ENCODE measurements around the gene ZCCHC14.
"Not testable (repeated sequence)": the region's sequence is repeated elsewhere in the genome, so short reads cannot be mapped to it uniquely, and the experiment has no call there.

ZCCHC14 gene

DNA sequence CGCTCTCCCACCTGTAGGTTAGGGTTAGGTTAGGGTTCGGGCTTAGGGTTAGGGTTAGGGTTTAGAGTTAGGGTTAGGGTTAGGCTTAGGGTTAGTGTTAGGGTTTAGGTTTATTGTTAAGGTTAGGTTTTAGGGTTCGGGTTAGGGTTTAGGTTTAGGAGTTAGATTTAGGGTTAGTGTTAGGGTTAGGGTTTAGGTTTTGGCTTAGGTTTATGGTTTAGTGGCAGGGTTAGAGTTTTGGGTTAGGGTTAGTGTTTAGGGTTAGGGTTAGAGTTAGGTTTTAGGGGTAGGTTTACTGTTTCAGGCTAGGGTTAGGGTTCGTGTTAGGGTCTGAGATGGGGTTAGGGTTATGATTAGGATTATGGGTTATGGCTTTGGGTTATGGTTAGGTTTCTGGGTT lies 31.6 kb upstream of the ZCCHC14 start:
- no peak for DNase-seq (ENCODE audit: low read depth)

DNA sequence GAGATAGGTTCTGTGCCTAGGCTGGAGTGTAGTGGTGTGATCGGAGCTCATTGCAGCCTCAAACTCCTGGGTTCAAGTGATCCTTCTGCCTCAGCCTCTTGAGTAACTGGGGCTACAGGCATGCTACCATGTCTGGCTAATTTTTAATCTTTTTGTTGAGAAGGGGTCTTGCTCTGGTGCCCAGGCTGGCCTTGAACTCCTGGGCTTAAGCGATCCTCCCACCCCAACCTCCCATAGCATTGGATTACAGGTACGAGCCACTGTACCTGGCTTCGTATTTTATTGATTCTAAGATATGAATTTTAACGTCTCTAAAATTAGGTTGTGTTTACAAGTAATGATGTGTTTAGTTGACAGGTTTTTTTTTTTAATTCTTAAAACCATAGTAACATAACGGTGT lies 30.8 kb upstream of the ZCCHC14 start:
- not testable (repeated sequence) for DNase-seq (ENCODE audit: low read depth)

DNA sequence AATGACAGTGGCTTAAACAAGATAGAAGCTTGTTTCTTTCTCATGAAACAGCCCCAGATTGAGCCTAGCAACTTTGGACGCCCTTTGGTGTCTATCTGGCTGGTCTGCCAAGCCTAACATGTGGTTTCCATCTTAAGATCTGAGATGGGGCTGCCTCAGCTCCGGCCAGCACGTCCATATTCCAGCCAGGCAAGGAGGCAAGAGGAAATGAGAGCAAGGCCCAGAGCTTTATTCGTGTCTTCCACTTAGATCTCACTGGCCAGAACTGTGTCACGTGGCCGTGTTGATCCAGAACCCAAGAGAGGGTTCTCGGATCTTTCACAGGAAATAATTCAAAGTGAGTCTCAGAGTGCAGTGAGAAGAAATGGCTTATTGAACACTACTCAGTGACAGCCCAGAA lies 28.9 kb upstream of the ZCCHC14 start:
- DNase-seq (ENCODE audit: low read depth), result not testable (repeated sequence)

DNA sequence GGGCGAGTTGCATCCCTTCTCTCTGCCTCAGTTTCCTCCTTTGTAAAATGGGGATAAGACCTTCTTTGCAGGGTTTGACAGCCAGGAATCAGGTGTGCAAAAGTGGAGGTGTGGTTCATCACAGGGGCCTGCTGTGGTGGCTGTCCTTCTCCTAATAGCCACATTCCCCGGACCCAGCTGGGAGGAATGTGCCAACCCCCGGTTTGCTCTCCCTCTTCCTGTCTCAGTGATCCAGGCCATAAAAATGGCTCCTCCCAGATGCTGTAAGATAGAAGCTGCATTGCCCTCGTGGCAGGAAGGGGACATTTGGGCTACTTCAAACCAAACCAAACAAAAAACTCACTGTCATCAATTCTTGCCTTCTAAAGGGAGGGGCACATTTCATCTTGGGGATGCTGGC lies 26.3 kb upstream of the ZCCHC14 start:
- DNase-seq (ENCODE audit: low read depth), result peak; percentile 72

DNA sequence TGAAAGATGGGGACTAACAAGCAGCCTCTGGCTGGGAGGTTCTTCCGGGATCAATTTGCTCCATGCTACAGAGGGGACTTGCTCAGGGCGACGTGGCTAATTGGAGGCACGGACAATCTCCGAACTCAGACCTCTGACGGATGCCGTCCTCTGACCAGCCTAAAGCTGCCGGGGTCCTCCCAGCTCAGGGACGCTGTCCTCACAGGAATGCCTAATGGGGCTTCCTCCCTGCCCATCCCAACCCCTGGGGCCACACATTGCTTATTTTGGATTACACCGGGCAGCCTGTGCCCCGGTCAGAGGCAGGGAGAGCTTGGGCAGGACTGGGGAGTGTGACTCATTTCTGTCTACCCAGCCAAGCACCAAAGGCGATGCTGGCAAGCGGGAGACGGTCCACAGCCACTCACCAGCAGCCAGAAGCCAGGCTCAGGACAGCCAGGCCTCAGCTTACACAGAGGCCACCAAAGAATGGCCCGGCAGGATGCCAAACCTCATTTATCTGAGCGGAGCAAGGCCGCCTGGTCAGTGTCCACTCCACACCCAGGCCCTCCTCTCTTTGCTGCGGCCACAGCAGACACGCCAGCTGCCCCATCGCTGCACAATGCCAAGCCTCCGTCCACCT lies 25.7 kb upstream of the ZCCHC14 start:
- DNase-seq (ENCODE audit: low read depth), result peak; percentile 66

DNA sequence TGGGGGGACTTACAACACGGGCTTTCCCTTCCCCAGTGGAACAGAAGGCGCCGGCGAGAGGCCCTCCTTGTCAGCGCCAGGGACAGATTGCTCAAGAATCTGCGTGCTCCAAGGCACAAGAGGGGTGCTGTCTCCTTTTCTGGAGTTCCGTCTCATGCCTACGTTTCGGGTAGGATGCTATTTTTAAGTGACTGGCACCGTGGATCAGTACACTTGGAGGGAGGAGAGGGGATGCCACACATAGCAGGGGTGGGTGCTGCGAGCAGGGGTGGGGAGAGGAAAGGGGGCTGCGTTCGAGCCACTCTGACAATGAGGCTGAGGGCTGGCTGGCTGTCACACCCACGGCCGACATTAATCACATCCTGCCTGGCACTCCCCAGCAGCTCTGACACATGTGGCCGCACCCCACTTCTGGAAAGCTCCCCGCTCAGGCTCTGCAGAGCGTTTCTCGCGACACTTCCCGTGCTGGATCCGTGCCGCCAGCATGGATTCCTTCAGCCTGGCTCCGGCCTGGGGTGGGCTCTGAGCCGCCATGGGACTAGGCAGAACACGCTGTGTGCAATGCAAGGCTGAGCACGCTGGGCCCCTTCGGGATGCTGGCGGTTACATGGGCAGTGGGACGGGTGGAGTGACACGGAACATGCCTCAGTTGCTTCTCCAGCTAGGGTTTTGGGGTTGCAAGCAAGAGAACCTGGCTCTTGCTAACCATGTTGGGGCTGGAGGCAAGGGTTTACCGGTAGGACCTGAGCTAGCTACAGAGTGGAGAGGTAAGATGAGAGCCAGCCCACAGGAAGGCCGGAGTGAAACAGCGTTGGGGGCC lies 25.0 kb upstream of the ZCCHC14 start:
- peak; percentile 11 for DNase-seq (ENCODE audit: low read depth)

DNA sequence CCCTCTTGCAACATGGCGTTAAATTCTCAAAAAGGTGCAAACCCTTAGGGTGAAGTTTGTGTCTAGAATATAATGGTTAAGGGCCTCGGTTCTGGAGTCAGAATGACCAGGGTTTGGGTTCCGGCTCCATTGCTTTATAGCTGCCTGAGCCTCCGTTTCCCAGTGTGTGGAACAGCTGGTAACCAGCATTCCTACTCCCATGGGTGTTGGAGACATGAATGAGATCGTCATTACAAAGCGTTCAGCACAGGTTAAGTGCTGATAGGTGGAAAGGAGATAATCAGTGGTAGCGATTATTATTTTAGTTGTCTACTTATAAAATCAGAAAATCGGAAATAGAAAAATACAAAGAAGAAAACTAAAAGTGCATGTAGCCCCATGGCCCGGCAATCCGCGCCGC lies 23.5 kb upstream of the ZCCHC14 start:
- DNase-seq (ENCODE audit: low read depth), result no peak

DNA sequence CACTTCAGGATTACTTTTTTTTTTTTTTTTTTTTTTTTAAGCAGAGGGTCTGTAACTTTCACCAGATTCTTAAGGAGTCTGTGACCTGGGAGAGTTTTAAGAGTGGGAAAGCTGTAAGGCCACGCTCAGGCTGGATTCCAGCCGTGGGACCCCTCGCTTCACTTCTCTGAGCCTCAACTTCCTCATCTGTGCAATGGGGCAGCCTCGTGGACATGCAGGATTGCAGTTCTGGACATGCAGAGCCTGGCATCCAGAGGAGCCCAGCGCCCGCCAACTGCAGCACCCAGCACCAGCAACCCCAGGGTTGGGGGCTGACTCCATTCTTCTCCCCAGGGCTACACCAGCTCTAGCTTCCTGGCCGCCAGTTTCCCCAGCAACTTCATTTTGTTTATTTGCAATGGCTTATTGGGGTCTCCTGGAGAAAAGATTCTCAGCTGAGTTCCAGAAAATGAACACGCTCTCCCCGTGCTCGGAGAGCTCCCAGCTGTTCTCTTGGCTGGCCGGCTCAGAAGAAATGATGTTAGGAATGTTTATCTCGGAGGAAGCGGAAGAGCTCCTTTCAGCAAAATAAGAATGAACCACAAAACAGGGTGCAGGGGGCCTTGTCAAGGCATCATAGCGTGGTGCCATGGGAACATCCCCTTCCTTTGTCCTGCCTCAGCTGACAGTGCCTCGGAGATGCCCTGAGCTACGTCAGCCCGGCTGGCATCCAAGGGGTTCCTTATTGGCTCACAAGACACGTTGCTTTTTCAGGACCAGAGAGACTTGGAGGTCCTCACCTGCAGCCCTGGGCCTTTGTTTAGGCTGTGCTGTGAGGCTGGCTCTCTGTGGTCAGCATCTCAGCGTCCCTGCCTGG lies 22.9 kb upstream of the ZCCHC14 start:
- DNase-seq (ENCODE audit: low read depth), result no peak

DNA sequence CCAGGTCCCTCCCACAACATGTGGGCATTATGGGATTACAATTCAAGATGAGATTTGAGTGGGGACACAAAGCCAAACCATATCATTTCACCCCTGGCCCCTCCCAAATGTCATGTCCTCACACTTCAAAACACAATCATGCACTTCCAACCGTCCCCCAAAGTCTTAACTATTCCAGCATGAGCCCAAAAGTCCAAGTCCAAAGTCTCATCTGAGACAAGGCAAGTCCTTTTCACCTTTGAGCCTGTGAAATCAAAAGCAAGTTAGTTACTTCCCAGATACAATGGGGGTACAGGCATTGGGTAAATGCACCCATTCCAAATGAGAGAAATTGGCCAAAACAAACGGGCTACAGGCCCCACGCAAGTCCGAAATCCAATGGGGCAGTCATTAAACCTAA lies 17.0 kb upstream of the ZCCHC14 start:
- not testable (repeated sequence) for DNase-seq (ENCODE audit: low read depth)

DNA sequence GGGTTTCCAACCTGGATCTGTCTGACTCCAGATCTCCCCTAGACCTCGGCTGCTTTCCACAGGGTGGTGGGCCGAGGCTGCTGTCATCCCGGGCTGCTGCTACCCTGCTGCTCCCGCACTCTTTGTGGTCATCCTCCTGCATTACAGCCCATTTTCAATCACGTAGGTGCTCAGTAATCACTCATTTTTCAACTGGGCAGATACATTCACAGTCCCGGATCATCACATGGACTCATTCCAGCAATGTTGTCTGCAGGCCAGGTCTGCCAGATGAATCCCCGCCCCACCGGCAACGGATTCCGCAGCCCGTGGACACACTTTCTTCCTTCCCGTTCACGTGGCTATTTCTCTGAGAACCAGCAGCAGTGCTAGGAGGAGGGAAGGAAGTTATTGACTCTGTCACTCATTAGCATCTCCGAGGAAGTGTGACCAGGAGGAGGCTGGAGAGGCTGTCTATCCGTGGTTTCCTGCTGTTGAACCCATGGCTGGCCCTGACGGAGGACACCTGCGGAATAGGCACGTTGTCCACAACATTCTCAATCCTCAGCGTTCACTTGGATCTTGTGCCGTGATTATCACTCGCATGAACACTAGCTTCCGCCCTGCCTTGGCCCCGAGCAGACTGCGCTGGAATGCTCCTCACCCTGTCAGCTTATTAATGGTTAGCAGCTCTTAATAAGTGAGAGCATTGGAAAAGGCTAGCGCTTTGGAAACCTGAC lies 14.7 kb upstream of the ZCCHC14 start:
- DNase-seq (ENCODE audit: low read depth), result no peak

DNA sequence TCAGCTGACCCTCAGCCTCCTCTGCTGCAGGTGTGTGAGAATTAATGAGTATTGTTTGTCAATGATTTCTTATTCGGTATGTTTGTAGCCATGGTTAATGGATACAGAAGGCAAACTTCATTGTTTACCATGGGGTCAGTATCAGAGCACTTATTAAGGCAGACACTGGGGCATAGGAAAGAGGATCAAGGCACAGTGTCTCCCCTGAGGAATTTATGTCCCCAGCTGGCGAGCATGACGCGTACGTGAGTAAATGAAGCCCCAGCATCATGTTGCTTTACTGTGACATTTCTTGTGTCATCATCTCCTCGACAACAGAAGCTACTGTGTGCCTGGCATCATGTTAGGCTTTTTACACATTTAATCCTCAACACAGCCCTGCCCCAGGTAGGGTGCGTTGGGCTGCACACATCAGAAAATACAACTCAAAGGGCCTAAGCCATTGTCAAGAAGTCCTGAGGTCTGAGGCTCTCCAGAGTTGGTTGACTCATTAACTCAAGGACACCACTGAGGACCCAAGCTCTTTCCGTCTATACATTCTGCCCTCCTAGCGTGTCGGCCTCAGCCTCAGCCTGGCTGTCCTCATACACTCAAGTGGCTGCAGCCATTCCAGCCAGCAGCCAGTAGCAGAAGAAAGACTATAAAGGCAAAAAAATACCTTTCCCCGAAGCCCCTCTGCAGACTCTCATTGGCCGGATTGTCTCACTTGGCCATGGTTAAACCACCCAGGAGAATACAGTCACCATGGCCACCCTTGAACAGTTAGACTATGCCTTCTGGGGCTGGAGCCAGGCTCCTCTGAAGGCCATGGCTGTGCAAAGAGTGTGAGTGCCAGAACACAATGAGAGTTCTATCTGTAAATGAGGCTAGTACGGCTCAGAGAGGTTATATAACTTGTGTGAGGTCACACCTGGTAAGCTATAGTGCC lies 13.9 kb upstream of the ZCCHC14 start:
- DNase-seq (ENCODE audit: low read depth), result no peak

DNA sequence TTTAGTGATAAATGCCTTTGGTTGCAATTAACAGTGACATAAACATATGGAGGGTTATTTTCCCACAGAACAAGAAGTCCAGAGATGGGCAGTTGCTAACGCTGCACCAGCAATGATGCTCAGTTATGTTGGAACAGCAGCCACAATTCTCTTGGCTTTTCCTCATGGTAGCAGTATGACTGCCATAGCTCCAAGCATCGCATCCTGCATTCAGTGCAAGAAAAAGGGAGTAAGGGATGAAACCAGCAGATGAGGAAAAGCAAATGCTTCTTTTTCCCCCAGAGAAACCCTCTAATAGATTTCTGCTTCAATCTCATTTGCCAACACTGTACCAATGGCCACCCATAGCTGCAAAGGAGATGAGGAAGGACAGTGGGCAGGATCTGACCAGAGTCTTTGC lies 13.0 kb upstream of the ZCCHC14 start:
- no peak for DNase-seq (ENCODE audit: low read depth)

DNA sequence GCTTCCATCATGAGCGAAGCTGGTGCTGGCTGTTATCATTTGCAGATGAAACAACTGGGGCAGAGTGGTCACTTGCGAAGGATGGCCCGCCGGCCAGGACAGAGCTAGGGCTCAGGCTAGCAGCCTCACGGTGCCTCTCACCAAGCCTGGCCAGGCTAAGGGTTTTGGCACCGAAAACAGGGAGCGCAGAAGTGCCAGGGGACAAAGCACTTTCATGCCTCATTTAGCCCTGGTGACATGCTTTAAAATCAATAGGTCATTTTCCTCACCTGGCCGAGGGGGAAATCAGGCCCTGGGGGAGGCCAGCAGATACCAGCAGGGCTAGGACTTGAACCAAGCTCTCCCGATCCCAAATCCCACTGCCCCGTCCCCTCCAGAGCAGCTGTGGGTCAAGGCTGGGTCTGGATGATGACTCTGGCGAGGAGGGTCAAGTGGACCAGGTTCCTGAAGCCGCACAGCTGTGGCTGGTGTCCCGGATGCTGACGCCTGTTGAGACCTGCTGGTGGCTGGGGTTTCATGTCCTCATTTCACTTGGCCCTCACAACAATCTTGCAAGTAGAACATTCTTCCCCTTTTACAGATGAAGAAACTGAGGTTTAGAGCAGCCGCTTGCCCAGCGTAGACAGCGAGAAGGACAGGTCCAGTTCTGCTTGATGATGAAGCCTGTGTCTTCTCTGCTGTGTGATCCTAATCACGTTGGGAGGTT lies 10.6 kb upstream of the ZCCHC14 start:
- DNase-seq (ENCODE audit: low read depth), result not testable (repeated sequence)

DNA sequence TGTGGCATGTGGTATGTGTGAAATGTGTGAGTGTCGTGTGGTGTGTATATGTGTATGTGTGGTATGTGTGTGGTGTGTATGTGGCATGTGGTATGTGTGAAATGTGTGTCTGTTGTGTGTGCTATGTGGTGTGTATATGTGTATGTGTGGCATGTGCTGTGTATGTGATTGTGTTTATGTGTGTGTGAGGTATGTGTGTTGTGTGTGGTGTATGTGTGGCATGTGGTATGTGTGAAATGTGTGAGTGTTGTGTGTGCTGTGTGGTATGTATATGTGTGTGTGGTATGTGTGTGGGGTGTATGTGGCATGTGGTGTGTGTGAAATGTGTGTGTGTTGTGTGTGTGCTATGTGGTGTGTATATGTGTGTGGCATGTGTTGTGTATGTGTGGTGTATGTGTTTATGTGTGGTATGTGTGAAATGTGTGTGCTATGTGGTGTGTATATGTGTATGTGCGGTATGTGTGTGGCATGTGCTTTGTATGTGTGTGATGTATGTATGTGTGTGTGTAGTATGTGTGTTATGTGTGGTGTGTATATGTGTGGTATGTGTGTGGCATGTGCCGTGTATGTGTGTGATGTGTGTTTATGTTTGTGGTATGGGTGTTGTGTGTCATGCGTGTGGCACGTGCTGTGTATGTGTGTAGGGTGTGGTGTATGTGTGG lies 9.6 kb upstream of the ZCCHC14 start:
- DNase-seq (ENCODE audit: low read depth), result no peak

DNA sequence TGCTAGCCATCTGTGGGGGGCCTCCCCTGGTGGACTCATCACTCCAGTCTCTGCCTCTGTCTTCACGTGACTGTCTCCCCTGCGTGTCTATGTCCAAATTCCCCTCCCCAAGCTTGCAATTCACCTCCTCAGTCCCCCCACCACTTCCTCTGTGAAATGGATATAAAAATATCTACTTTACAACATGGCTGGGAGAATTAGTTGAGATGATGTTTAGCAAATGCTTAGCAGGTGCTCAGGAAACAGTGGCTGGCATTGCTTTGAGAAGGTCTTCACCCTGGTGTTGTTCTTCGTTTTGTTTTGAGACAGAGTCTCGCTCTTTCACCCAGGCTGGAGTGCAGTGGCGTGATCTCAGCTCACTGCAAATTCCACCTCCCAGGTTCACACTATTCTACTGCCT lies 8.3 kb upstream of the ZCCHC14 start:
- DNase-seq (ENCODE audit: low read depth), result no peak

DNA sequence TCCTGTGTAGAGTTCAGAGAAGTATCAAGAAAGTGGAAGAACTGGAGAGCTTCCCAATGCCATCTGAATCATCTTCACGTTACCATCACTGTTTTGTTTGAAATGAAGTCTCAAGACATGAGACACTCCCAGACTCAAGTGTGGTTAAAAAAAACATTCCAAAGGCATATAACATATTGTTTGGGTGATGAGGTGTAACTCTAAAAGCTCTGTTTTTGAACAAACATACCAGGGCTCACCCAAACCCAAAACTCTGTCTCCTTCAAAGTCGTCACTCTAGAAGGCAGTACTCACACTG lies 6.3 kb upstream of the ZCCHC14 start:
- DNase-seq (ENCODE audit: low read depth), result peak; percentile 87

DNA sequence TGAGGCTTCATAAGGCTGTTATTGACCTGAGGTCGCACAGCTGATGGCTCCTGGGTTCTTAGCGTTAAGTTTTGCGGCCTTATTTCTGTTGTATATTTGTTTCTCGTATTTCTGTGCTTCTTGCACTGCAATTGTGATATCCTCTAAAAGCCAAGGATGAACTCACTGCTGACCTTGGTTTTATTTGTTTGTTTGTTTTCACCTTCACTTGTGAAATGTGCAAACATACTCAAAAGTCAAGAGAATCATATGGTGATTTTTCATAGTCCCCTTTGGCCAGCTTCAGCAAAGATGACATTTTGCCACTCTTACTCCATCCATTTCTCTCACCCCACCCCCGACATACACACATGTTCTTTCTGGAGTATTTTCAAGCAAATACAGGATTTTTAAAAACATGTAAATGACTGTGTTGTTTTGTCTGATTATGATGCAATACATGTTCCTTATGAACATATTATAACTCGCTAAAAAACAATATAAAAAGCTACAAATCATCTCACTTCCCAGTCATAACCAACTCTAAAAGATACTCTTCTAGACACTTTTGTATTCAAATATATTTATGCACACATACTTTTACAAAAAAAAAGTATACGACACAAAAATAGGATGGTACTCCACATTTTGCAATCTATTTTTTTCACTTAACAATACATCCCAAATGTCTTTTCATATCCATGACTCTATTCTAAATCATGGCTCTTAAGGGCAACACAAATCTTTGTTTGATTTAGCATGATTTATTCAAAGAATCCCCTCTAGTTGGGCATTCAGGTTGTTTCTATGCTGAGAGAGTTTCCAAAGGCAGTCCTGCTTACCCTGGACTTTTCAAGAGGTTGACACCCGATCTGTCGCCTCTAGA lies 5.7 kb upstream of the ZCCHC14 start:
- no peak for DNase-seq (ENCODE audit: low read depth)

DNA sequence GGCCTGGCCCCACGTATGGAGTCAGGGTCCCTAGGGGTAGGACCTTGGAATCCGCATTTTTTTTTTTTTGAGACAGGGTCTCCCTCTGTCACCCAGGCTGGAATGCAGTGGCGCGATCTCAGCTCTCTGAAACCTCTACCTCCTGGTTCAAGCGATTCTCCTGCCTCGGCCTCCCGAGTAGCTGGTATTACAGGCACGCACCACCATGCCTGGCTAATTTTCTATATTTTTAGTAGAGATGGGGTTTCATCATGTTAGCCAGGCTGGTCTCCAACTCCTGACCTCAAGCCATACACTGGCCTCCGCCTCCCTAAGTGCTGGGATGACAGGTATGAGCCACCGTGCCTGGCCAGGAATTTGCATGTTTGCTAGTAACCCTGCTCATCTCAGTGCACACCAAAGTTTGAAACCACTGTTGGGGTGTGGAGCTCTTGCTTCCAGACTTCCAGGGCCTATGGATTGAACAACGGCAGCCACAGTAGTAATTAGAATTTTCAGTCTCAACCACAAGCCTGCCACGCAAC lies 5.0 kb upstream of the ZCCHC14 start:
- DNase-seq (ENCODE audit: low read depth), result not testable (repeated sequence)

Data from EH (cell line).